Kidney (tissue), 14 donors: Measurements from ENCODE around the gene CNFN. TPM values are rescaled to one million over a fixed set of nuclear protein-coding genes. Genes with fewer than 3 reads are reported as not detected.

Source experiments
- DNase-seq, 5 donors: peaks; one replicate each; pipeline ENCODE4 v3.0.0-alpha.2; 2013 to 2020
- FAIRE-seq: peaks from 2 replicates; lab custom pipeline; 2012; peaks lifted over from hg19 to GRCh38; lab: Jason Lieb, UNC
- H3K27ac ChIP-seq, 2 donors: one replicate each; pipeline ENCODE4 v1.7.0; 2013; ENCODE audit warnings: low read depth in 2 of 2, low read length in 2 of 2, inconsistent platforms in 1 of 2
- H3K27me3 ChIP-seq: one replicate; pipeline ENCODE4 v1.7.1; 2013; ENCODE audit warnings: low read length, inconsistent platforms; ENCODE audit not compliant: control insufficient read depth, insufficient read depth
- H3K36me3 ChIP-seq, 3 donors: one replicate each; pipeline versions ENCODE4 v1.7.0 to v1.7.1; 2013; ENCODE audit warnings: low read length in 3 of 3, control low read depth in 1 of 3, inconsistent platforms in 1 of 3; ENCODE audit not compliant: insufficient read depth in 3 of 3, control insufficient read depth in 2 of 3
- H3K4me1 ChIP-seq, 3 donors: one replicate each; pipeline versions ENCODE4 v1.7.0 to v1.7.1; 2013; ENCODE audit warnings: low read length in 3 of 3, inconsistent platforms in 1 of 3, low read depth in 1 of 3; ENCODE audit not compliant: control insufficient read depth in 2 of 3, insufficient read depth in 2 of 3
- H3K4me3 ChIP-seq, 3 donors: one replicate each; pipeline versions ENCODE4 v1.7.0 to v1.8.1; 2013; ENCODE audit warnings: low read length in 3 of 3, control low read depth in 1 of 3, inconsistent platforms in 1 of 3
- H3K9ac ChIP-seq, 3 donors: one replicate each; pipeline versions ENCODE4 v1.7.0 to v1.7.1; 2013; ENCODE audit warnings: low read length in 3 of 3, control low read depth in 1 of 3, inconsistent platforms in 1 of 3
- H3K9me3 ChIP-seq, 3 donors: one replicate each; pipeline versions ENCODE4 v1.7.0 to v1.7.1; 2013; ENCODE audit warnings: low read length in 3 of 3, control low read depth in 1 of 3, inconsistent platforms in 1 of 3; ENCODE audit not compliant: control insufficient read depth in 2 of 3, insufficient read depth in 1 of 3
- CTCF ChIP-seq: IDR thresholded peaks from 3 replicates; pipeline ENCODE4 v1.5.1; 2012; ENCODE audit warnings: mild to moderate bottlenecking, moderate library complexity, borderline replicate concordance; ENCODE audit not compliant: insufficient read depth; ENCODE audit errors: extremely low read depth
- intact Hi-C: fragments of 100-400 bp; cut with DNase I; formaldehyde crosslinking; loops from one replicate; pipeline ENCODE4 v1.11.1; 2022
- polyA plus RNA-seq: library from polyadenylated mRNA; stranded (reverse); fragments of 350-450 nt; fragmentation: Illumina TruSeq; extraction: RNeasy Lipid Tissue Mini Kit (QIAGEN cat#74804); gene quantifications from one replicate; pipeline ENCODE4 v1.2.3, GENCODE V29; 2014; ENCODE audit warnings: low read depth, low replicate concordance; ENCODE audit not compliant: insufficient read depth
- total RNA-seq: library from RNA; stranded (reverse); fragmentation: NEBNext Ultra II Directional; extraction: Animal tissue kit (Norgen Biotek cat#: 25700); gene quantifications from one replicate; pipeline ENCODE4 v1.2.1, GENCODE V29; 2021
- donor health status: control.
- donor health status: control.
- donor health status: control.
- donor health status: control.
- donor health status: control.
- donor health status: DM: yes; HTN: yes; CAD: no.
- donor health status: Normal renal cell carcinoma (clear cell type).

CNFN gene
- total and polyA plus RNA-seq, 2 donors from 2014 or later, result 2.2 to 4.9 TPM

- DNase-seq, result peak in 1 of 5 donors; percentile 61
- TF ChIP-seq CTCF, result no peak
- intact Hi-C loops, result no loop called here
- Histone ChIP-seq H3K9me3 (no peaks in the 10 kb centered on the region), H3K9ac (no peak overlapping the region), H3K4me1 (peaks cover 0 to 1% (median 0%) of the 10 kb centered on the region in 3 donors), H3K27ac (no peak overlapping the region), H3K36me3 (no peaks in the 10 kb centered on the region), H3K4me3 (no peak overlapping the region), H3K27me3 (no peaks in the 10 kb centered on the region)
- no peak for FAIRE-seq
Measured at GRCh38 chr19:42406111-42406510, 16.0 kb upstream of the CNFN start.

GRCh38 chr19:42403586-42403985 is 13.5 kb upstream of the CNFN start:
- intact Hi-C loops, result no loop called here
- H3K9me3 ChIP-seq, result no peaks in the 10 kb centered on the region
- no peak for TF ChIP-seq CTCF
- H3K9ac ChIP-seq, result no peak overlapping the region
- H3K36me3 ChIP-seq, result no peaks in the 10 kb centered on the region
- FAIRE-seq (no peak), DNase-seq (no peak)
- H3K4me1 ChIP-seq, result peaks cover 0 to 2% (median 0%) of the 10 kb centered on the region in 3 donors
- H3K27ac ChIP-seq, result no peak overlapping the region
- H3K4me3 ChIP-seq, result no peak overlapping the region
- H3K27me3 ChIP-seq, result no peaks in the 10 kb centered on the region

- Histone ChIP-seq H3K9me3 (no peaks in the 10 kb centered on the region), H3K36me3 (no peaks in the 10 kb centered on the region), H3K4me3 (peak overlapping the region in 2 of 3 donors; percentile 63 to 65), H3K9ac (no peak overlapping the region), H3K4me1 (peaks cover 0 to 6% (median 0%) of the 10 kb centered on the region in 3 donors), H3K27me3 (no peaks in the 10 kb centered on the region), H3K27ac (no peak overlapping the region)
- FAIRE-seq (no peak), DNase-seq (peak in 2 of 5 donors; percentile 14 to 68)
- intact Hi-C loops, result no loop called here
- no peak for TF ChIP-seq CTCF
Measured at GRCh38 chr19:42402376-42403116, 12.4 kb upstream of the CNFN start.
